ENCODE data around the gene ZC3H14.

Gene ZC3H14

GRCh38 chr14:88535813-88536212 is 27.0 kb upstream of the ZC3H14 start:
- no peak for DNase-seq
- Histone ChIP-seq H3K4me3 (ENCODE audit: low read depth, low read length) (no peak overlapping the region), H3K27ac (no peak overlapping the region), H3K27me3 (replicated peaks) (no peaks in the 10 kb centered on the region), H3K36me3 (replicated peaks) (peaks cover 5% of the 10 kb centered on the region)
- TF ChIP-seq CTCF (IDR thresholded peaks at IDR 0.05; ENCODE audit: low read depth, low read length, missing control alignments) = no peak
- in situ Hi-C loops (cut with HindIII; ENCODE audit: low pct_ligation_motif_present, low sequenced_read_pairs) = no loop called here

GRCh38 chr14:88541324-88541723 is 21.5 kb upstream of the ZC3H14 start:
- TF ChIP-seq CTCF (IDR thresholded peaks at IDR 0.05; ENCODE audit: low read depth, low read length, missing control alignments) = no peak
- H3K4me3 ChIP-seq (ENCODE audit: low read depth, low read length) = no peak overlapping the region
- H3K36me3 ChIP-seq (replicated peaks) = peaks cover 9% of the 10 kb centered on the region
- in situ Hi-C loops (cut with HindIII; ENCODE audit: low pct_ligation_motif_present, low sequenced_read_pairs) = no loop called here
- no peaks in the 10 kb centered on the region for H3K27me3 ChIP-seq (replicated peaks)
- no peak for DNase-seq
- no peak overlapping the region for H3K27ac ChIP-seq

- in situ Hi-C loops (cut with HindIII; ENCODE audit: low pct_ligation_motif_present, low sequenced_read_pairs) = no loop called here
- TF ChIP-seq CTCF (IDR thresholded peaks at IDR 0.05; ENCODE audit: low read depth, low read length, missing control alignments) = no peak
- no peak for DNase-seq
These were observed 19.7 kb upstream of the ZC3H14 start for GRCh38 chr14:88542857-88543795.

GRCh38 chr14:88545256-88545655 is 17.6 kb upstream of the ZC3H14 start:
- in situ Hi-C loops (cut with HindIII; ENCODE audit: low pct_ligation_motif_present, low sequenced_read_pairs) = no loop called here

More at GRCh38 chr14:88542857-88543795, 19.7 kb upstream of the ZC3H14 start:
- H3K36me3 ChIP-seq (replicated peaks) = peaks cover 15% of the 10 kb centered on the region
- no peak overlapping the region for H3K27ac ChIP-seq
- no peaks in the 10 kb centered on the region for H3K27me3 ChIP-seq (replicated peaks)
- H3K4me3 ChIP-seq (ENCODE audit: low read depth, low read length) = no peak overlapping the region

GRCh38 chr14:88546621-88547385 is 16.0 kb upstream of the ZC3H14 start:
- TF ChIP-seq CTCF (IDR thresholded peaks at IDR 0.05; ENCODE audit: low read depth, low read length, missing control alignments) = no peak
- peaks cover 35% of the 10 kb centered on the region for H3K36me3 ChIP-seq (replicated peaks)
- in situ Hi-C loops (cut with HindIII; ENCODE audit: low pct_ligation_motif_present, low sequenced_read_pairs) = no loop called here

More at GRCh38 chr14:88545256-88545655, 17.6 kb upstream of the ZC3H14 start:
- H3K36me3 ChIP-seq (replicated peaks) = peaks cover 33% of the 10 kb centered on the region
- TF ChIP-seq CTCF (IDR thresholded peaks at IDR 0.05; ENCODE audit: low read depth, low read length, missing control alignments) = no peak
- no peak for DNase-seq
- no peak overlapping the region for H3K27ac ChIP-seq
- H3K4me3 ChIP-seq (ENCODE audit: low read depth, low read length) = no peak overlapping the region
- no peaks in the 10 kb centered on the region for H3K27me3 ChIP-seq (replicated peaks)

More at GRCh38 chr14:88546621-88547385, 16.0 kb upstream of the ZC3H14 start:
- Histone ChIP-seq H3K27ac (no peak overlapping the region), H3K4me3 (ENCODE audit: low read depth, low read length) (no peak overlapping the region), H3K27me3 (replicated peaks) (no peaks in the 10 kb centered on the region)
- no peak for DNase-seq

Data from brain microvascular endothelial cell (primary cell).